GF-D8 (cell line): ENCODE data around the gene ETS1.

Experiments
- DNase-seq: peaks from one replicate; lab custom pipeline; 2025; lab: John Stamatoyannopoulos, UW

Gene ETS1

DNA sequence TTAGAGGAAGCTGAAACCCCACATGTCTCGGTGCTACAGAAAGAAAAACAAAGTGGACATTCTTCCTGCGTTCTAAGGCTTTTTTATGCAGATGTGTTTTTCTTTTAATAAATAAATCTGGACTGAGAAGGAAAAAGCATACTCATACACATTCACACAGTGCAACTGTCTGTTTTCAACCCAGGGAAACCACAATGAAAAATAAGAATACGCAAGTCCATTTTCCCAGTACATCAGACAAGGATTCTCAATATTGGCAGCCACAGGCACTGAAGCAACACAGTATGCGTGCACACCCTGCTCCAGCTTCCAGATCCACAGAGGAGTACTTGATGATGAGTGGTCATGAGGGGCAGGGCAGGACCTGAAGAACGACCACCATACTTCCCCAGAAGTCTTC lies 86.9 kb downstream of the ETS1 start:
- DNase-seq, result no peak

DNA sequence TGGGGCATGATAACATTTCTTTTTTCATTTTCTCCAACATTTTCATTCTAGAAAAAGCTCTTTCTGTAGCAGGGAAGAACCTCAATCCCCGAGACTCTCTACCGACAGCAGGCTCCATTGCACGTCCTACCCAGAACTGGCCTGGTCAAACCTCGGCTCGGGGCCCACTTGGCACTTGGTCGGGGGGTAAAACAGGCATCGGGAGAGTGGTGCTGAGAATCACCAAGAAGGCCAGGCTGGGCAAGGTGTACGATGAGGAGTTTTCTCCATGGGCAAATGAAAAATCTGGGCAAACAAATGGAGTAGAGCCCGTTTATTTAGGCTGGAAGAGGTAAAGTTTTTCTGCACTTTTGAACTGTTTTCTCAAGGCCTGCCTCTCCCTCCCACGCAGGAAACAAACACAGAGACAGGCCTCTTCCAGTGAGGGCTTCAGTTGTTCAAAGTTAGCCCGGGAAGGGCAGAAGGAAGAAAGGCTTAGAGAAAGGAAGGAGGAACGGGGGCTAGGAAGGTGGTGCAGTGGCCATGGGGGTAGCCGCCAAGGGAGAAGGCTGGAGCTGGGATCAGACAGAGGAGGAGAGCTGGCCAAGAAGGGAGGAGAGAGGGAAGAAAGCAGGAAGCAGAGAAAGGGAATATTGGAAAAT lies 87.6 kb downstream of the ETS1 start:
- no peak for DNase-seq

DNA sequence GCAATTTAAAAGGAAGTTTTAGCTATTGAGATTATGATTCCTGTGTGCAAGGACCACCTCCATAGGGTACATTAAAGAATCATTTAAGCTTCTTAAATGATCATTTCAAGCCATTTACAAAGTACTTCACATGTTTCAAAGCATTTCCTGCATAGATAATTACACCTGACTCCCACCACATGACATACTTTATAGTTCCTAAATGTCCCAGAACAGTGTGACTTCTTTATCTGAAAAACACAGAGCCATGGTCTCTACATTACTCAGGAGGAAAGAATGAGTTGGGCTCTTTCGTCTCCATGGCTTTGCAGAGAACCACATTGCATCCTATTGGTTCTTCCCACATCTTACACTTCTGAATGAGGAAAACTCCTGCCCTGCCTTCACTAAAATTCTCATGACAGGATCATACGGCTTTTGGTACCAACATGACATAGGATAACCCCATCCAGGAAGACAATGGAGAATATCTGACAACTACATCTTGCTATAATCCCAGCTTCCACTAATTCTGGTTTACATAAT lies 88.6 kb downstream of the ETS1 start:
- no peak for DNase-seq

DNA sequence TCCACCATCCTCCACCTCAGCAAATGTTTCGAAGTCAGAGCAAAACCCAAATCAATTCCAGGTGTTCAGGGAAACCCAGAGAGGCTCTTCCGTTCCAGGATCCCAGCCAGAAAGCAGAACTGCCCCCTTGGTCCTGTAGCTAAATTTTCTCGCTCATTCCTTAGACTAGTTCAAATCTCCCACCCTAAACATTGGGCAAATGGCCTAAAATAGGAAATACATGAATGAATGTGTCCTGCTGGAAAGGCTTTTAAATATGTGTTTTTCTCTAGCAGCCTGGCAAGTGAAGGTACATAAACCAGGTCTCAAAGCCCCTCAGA lies 89.6 kb downstream of the ETS1 start:
- no peak for DNase-seq

DNA sequence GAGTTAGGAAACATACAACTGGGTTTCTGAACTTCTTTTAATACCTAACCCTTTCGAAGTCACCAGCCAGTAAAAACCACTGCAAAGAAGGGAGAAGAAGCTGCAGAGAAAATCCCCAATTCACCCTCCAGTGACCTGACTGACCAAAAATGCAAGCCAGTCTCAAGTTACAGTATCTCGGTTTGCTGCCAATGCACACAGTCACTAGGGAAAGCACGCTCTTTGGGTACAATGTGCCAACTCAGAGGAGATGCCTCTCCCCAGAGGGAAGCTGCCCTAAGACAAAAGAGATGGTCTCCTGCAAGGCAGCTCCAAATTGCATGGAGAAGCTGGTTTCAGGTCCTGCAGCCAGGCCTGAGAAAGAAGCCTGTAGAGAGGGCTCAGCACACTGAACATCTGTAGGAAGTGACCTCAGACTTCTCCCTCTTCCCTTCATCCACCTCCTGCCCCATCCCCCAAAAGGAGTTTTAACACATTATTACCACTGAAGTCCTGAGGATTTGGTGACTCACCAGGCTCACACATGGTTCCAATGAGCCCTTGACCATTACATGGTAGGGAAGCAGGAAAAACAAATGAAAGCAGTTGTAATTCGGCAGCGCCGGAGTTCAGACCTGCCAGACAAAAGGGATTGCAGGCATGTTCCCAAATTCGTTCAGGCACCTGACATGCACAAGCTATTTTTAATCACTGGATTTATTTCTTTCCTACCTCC lies 90.1 kb downstream of the ETS1 start:
- DNase-seq, result no peak

DNA sequence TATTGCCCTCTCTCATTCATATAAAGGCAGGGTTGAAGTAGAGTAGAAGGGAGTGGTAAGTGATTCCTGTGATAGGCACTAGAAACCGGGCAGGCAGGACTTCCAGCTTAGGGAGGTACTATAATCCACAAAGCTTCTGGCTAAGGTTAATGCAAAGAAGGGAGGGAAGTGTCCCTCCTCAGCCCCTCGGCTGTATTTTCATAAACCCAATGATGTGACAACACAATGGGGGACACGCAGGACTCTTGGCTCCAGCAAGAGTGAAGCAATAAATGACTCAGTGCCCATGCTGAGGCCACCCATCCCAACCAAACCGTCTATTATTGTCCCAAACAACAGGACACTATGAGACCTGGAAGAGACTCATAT lies 90.7 kb downstream of the ETS1 start:
- no peak for DNase-seq

DNA sequence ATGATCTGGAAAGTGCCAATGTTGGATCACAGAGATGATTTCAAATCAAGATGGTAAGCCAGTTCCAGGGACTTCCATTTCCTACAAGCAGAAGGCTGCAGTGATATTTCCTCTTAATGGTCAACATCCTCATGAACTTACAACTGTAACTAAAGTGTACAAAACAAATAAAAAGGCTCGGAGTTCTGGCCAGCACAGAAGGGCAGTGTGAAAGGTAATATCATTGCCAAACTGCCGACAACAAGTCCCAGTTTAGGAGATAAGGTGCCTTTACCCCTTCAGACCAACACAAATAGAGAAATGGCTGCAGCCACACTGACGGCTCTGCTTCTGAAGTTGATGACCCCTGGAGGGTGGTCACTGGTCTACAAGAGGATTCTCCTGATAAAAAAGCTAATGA lies 91.1 kb downstream of the ETS1 start:
- no peak for DNase-seq

DNA sequence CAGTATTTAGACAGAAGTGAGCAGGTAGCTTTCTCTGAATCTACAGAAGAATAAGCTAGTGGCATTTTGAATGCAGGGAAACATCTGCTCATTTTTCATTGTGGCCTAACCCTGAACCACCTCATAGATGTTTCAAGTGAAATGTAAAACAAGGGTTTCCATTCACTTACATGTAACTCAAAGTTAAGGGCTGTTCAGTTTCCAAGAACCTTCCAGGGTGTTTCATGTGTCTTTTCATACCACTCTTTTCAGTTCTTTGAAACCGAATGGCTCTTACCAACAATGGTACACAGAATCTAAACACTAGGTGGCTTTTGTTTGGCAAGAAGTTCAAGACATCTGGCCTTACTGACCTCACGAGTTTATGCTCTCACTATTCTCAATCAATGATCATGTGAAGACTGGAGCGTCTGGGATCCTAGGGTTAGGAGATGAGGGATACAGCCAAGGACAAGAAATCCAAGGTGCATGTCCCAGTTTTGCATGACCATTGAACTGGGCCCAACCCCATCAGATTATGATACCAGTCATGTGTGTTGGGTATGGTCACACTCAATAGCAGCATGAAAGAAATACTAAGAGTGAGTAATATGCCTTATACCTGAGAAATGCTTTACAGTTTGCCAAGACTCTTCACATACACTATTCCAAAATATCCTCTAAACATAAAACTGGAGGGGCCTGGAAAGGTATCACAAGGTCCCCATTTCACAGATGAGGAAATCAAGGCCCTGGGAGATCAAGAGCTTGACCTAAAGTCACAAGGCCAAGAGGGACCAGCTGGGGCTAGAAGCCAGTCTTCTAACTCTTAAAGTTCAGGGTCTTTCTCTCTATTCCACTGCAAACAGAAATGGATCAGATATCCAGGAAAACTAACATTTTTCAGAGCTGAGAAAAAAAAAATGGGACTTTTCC lies 92.7 kb downstream of the ETS1 start:
- no peak for DNase-seq

DNA sequence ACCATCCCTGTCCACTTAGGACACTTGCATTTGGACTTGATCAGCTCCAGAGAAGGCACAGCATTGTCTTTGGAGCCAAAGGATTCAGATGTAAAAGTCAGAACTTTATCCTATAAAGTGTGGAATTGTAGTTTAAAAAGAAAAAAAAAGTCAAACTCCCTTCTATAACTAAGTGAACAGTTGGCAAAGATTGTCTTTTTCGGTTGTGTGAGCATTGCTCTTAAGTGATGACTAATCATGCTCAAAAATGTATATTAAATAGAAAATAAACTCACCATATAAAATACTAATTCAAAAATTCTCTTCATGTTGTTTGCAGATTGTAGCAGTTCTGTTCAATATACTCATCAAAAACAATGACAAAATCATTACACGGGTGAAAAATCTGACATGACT lies 93.8 kb downstream of the ETS1 start:
- DNase-seq, result no peak

DNA sequence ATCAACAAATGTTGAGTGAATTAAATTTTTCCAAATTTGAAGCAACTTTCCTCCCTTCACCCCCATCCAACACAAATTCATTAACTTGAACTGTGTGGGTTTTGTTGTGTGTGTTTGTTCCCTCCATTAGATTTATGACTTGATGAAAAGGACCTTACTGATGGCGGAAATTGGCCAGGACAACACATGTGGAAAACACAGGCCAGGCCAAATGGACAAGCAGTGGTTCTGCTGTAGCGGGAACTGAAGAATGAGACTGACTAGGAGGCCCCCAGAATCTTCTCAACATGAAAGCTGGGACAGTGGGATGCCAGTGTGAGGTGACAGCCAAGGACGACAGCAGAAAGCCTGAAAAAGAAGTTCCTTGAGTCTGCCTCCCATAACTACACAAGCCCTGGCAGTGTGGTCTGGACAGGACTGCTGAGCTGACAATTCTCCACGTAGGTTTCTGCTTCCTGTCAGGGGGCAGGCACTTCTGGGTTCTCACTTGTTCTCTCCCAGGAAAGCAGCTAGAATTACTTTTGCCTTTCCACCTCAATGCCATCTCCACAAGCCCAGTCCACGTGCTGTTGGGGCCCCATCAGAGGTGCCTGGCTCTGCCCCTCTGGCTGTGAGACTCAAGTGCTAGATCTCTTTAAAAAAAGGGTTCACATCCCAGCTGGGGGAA lies 94.3 kb downstream of the ETS1 start:
- DNase-seq, result no peak

DNA sequence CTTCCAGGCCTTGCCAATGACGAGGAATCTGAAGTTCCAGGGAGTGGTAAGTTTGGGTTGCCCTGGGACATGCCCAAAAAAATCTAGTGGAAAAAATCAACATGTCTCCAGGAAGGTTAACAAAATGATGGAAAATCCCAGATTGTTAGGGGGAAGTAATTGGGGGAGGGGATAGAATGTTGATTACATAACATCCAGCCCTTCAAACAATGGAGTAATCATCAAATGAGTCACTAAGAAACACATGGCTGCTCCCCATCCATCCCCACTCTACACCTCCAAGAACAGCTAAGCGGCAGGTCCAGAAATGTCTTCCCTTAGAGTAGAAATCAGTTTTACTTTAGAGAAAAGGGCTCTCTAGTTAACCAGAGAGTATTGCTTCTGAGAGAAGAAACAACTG lies 94.9 kb downstream of the ETS1 start:
- DNase-seq, result no peak

DNA sequence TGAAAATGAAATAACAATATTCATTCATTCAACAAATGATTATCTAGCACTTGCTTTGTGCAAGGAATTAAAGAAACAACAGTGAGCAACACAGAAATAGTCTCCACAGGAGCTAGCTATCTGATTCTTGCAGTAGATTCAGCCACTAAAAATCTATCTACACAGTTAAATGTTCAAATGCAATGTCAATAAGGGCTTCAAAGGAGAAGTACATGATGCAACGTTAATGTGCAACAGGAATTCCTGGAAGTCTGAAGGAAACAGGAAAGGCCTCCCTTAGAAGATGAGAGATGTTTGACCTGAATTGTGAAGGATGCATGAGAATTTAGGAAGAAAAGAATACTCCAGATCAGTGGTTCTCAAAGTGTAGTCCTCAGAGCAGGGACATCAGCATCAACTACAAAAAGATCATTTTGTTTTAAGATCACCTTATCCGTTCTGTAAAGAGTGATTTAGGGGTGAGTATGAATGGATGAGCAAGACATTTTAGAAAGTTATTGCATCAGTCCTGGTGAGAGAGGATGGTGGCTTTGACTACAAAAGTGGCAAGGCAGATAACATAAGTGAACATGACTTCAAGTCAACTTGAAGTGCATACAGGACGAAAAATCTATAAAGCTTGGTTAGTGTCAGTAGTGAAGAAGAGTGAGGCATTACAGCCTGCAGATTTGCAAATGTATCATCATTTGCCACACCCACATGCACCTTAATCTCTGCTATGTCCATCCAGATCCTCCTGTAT lies 96.0 kb downstream of the ETS1 start:
- no peak for DNase-seq

DNA sequence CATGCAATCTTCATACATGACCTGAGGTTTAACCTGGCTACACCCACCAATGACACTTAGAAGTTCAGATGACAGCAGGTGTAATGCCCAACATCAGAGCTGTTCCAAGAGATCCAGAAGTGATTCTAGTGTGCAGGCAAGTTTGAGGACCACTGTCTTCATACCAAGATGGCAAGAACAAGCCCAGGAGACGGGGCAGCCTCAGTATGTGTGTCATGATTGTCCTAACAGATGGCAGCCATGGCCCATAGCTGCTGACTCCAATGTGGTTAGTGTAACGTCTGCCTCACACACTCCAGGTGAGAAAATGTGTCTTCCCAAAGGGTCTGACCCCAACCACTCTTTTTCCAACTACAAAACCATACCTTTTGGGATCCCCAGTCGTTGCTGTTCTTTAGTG lies 97.3 kb downstream of the ETS1 start:
- no peak for DNase-seq

DNA sequence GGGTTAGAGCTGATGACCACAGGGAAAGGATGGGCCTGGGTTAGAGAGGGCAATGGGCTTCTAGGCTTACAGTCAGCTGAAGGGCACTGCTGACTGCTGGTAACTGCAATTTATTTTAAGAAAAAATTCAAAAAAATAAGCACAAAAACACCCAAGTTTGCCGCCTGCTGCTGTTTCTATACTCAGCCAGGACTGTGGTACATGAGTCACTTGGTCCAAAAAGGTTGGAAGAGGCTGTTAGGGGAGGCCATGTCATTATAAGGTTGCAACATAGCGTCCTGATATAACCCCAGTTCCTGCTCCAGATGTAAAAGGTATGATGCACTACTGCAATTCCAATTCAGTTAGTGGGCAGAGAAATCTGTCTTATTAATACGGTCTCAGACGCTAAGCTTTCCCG lies 98.9 kb downstream of the ETS1 start:
- DNase-seq, result no peak

DNA sequence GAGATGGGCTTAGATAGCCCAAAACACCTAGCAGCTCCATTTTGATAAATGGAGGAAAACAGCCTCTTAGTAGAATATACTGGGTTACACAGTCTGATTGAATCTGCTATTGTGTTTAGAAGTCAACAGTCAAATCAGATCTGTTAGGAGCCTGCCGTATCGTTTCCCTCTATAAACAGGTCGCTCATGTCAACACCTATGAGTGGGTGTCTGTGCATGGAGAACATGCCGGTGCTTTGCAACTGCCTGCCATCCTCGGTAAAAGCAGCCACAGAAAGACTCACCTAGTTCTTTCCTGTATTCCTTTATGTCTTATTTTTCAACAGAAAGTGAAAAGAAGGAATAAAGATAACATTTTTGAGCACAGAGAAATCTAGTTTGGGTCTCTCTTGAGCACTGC lies 99.4 kb downstream of the ETS1 start:
- DNase-seq, result no peak

DNA sequence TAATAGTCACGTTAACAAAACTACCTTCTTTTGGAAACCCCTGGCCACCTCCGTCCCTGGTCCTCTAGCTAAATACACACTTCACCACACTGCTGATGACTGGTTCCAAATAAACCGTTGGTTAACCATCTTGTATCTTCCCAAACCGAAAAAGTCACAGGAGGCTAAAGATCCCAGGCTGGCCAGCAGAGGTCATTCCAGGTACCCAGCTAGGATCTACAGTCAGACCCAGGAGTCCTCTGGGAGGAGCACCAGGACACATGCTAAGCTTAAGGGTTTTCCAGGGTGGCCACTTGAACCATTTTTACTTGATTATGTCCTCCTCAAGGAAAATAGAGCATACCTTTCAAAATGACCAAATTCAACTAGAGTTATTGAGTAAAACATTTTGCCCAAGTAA lies 103.2 kb downstream of the ETS1 start:
- no peak for DNase-seq

DNA sequence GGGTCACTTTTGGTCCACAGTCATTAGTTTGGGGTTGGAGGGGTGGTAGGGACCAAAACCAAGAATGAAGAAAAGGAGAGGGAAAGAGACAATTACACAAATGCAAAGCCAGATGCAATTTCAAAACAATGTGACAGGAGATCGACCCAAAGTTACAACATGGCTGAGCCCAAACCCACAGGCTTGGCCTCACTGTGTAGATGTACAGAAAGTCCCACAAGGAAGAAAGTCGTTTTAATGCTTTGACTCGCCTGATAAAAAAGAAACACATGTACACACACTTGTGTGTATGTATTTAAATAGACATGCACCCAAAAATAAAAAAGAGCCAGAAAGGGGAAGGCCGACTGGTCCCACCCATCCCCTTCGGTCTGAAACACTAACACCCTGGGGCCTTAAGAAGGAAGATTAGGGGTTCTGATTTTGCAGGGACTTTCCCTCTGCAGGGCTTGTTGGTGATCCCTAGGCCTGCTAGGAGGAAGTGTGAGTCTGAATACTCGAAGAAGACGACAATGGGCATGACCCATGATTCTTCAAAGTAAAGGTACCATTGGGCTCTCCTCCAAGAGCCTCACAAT lies 104.1 kb downstream of the ETS1 start:
- DNase-seq, result no peak

DNA sequence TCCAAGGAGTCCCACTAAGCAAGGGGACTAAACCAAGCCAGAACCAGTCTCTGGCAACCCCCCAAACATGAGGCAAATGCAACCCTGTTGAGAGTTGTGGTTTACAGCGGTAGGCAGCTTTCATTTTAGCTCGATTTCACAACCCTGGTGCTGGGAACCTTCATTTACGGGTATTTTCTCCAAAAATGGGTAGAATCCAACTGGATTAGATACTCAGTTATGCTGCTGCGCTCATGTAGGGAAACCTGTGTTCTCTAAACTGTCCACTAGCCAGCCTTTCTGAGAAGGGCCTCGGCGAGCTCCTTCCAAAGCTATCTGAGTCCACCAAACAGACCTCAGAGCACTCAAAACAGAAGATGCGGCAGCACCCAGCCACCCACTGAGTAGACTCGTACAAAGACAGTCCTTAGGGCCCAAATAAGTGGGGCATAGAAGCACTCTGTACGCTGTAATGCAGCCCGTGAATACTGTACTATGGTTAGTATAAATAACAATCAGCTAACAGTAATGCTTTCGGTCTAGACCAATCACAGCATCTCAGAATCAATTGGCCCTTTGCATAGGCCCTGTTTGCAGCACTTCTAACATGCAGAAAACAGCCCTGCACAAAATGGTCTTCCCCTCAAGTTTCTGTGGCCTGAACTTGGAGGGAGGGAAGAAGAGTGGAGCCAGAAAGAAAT lies 104.7 kb downstream of the ETS1 start:
- DNase-seq, result no peak

DNA sequence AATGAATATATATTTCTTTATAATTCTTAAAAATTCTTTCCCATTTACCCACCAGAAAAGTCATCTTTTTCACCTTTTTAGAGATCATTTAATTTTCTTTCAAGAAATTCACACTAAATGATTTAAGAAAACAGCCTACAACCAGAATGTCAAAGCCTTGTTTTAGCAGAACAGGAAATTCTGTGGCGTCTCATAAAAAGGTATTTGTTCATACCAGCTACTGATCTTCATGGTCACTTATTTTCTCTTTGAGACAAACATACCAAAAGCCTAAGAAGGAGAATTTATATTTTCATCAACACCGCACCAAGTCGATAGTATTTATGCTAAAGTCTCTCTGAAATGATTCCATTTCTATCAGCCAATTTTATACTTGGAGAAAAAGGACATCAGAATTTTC lies 105.3 kb downstream of the ETS1 start:
- DNase-seq, result no peak

DNA sequence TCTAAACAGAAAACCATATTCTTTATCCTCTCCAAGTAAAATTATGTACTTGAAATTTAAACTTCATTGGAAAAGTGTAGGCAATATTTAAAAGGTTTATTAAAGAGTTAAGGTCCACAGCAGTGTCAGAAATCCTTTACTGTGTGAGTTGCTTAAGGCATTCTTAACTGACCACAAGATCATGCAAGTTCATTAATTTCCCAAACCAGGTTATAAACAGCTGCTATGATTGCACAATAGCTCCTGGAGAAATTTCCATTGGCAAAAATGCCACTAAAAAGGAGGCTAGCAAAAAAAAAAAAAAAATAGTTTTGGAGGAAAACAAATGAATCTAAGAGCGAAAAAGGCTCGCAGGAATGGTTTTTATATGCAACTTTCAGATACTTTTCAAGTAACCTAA lies 106.2 kb downstream of the ETS1 start:
- no peak for DNase-seq

DNA sequence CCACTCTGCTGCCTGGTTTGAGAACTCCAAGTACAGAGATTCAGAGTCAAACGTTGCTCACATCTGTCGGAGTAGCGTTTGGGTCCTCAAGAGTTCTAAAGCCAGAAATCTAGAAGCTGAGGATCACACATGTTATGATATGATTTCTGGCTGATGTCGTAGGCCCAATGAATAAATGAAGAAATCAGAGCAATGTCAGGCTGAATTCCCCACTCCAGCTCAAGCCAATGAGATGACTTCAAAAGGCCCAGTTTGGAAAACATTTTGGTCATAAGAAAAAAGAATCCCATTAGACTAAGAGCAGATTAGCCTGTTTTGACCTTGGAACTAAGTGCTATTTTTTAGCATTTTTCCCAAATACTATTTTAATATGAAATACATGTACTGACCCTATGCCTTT lies 106.7 kb downstream of the ETS1 start:
- no peak for DNase-seq
